H1 (cell line): ENCODE data around the gene TMED10. TPM values are rescaled to one million over a fixed set of nuclear protein-coding genes. Genes with fewer than 3 reads are reported as not detected.

ENCODE experiments used
- CTCF ChIA-PET: fragments of 300-600 bp; sonication (Branson Sonifier 250); formaldehyde crosslinking; loops from one replicate; lab custom pipeline; 2021; ENCODE audit not compliant: partially characterized antibody; lab: Charles Lee
- POLR2A ChIA-PET: fragments of 300-600 bp; sonication (Branson Sonifier 250); formaldehyde crosslinking; loops from one replicate; lab custom pipeline; 2021; ENCODE audit warnings: inconsistent platforms; ENCODE audit not compliant: partially characterized antibody; lab: Charles Lee
- DNase-seq, 2 experiments: peaks; one replicate each; pipeline versions ENCODE4 v3.0.0 to v3.0.0-alpha.2; 2010 to 2022; ENCODE audit warnings: low spot score in 2 of 2, low read depth in 1 of 2, mixed read lengths in 1 of 2
- FAIRE-seq: peaks from 2 replicates; lab custom pipeline; 2011; peaks lifted over from hg19 to GRCh38; lab: Jason Lieb, UNC
- H2AFZ ChIP-seq: 2 replicates; pipeline ENCODE4 v1.8.1; 2012; ENCODE audit warnings: low read length, inconsistent platforms
- H2AK5ac ChIP-seq: 2 replicates; pipeline ENCODE4 v1.6.1; 2013; ENCODE audit warnings: low read depth, low read length
- H2BK120ac ChIP-seq: replicated peaks from 2 replicates; pipeline ENCODE3; 2013; ENCODE audit warnings: low read depth, low read length, inconsistent platforms
- H2BK12ac ChIP-seq: 2 replicates; pipeline ENCODE4 v1.6.1; 2013; ENCODE audit warnings: low read depth, low read length
- H2BK15ac ChIP-seq: 2 replicates; pipeline ENCODE4 v1.6.1; 2013; ENCODE audit warnings: low read length
- H2BK20ac ChIP-seq: 2 replicates; pipeline ENCODE4 v1.6.1; 2013; ENCODE audit warnings: low read length
- H2BK5ac ChIP-seq: 2 replicates; pipeline ENCODE4 v1.6.1; 2013; ENCODE audit warnings: low read depth, low read length
- H3K14ac ChIP-seq: 2 replicates; pipeline ENCODE4 v1.6.1; 2013; ENCODE audit warnings: inconsistent platforms; ENCODE audit not compliant: insufficient read length
- H3K18ac ChIP-seq: 2 replicates; pipeline ENCODE4 v1.6.1; 2013; ENCODE audit warnings: low read length; ENCODE audit errors: extremely low read depth
- H3K23ac ChIP-seq: 2 replicates; pipeline ENCODE4 v1.6.1; 2013; ENCODE audit warnings: inconsistent platforms; ENCODE audit not compliant: insufficient read length
- H3K23me2 ChIP-seq: 2 replicates; pipeline ENCODE4 v1.6.1; 2013; ENCODE audit warnings: low read depth, low read length
- H3K27ac ChIP-seq: 2 replicates; pipeline ENCODE4 v1.6.1; 2011; ENCODE audit warnings: low read depth, low read length, inconsistent platforms
- H3K27me3 ChIP-seq, 4 experiments: replicated peaks in 1 of 4; 1 replicate in 1 of 4; 2 replicates in 3 of 4; pipeline versions ENCODE4 v1.6.1 to v1.8.1; 2011 to 2013; ENCODE audit warnings: low read length in 3 of 4, mild to moderate bottlenecking in 3 of 4, inconsistent platforms in 2 of 4, mixed read lengths in 2 of 4, moderate library complexity in 1 of 4; ENCODE audit not compliant: control insufficient read depth in 3 of 4, insufficient read depth in 3 of 4; ENCODE audit errors: extremely low read depth in 1 of 4
- H3K36me3 ChIP-seq, 4 experiments: 2 replicates each; pipeline versions ENCODE4 v1.6.1 to v1.8.1; 2011 to 2013; ENCODE audit warnings: mild to moderate bottlenecking in 4 of 4, low read length in 3 of 4, moderate library complexity in 2 of 4, control low read depth in 1 of 4, inconsistent platforms in 1 of 4; ENCODE audit not compliant: insufficient read depth in 4 of 4, control insufficient read depth in 2 of 4
- H3K4ac ChIP-seq: replicated peaks from 2 replicates; pipeline ENCODE3; 2013; ENCODE audit warnings: low read length, low read depth, mixed read lengths, inconsistent platforms; ENCODE audit not compliant: insufficient read length
- H3K4me1 ChIP-seq, 4 experiments: replicated peaks in 1 of 4; 1 replicate in 1 of 4; 2 replicates in 3 of 4; pipeline versions ENCODE4 v1.6.1 to v1.8.1; 2011 to 2013; ENCODE audit warnings: low read length in 3 of 4, inconsistent platforms in 2 of 4, mixed read lengths in 1 of 4; ENCODE audit not compliant: insufficient read depth in 4 of 4, control insufficient read depth in 3 of 4
- H3K4me2 ChIP-seq, 2 experiments: 2 replicates each; pipeline versions ENCODE4 v1.6.1 to v1.8.1; 2011 to 2013; ENCODE audit warnings: low read depth in 2 of 2, low read length in 2 of 2, control low read depth in 1 of 2, inconsistent platforms in 1 of 2, mild to moderate bottlenecking in 1 of 2; ENCODE audit not compliant: insufficient read depth in 1 of 2
- H3K4me3 ChIP-seq, 4 experiments: fragments of 200-600, 300-600 bp in 1 of 4; sonication (generic), shearing (Covaris generic), sonication (Bioruptor Twin) in 1 of 4; 2 replicates each; pipeline versions ENCODE4 v1.5.1 to v1.8.1; 2011 to 2016; ENCODE audit warnings: low read length in 4 of 4, low read depth in 3 of 4, control low read depth in 2 of 4, inconsistent platforms in 2 of 4, mild to moderate bottlenecking in 2 of 4, mixed read lengths in 1 of 4, moderate library complexity in 1 of 4; ENCODE audit not compliant: insufficient read depth in 2 of 4; ENCODE audit errors: extremely low read depth in 1 of 4
- H3K56ac ChIP-seq: replicated peaks from 2 replicates; pipeline ENCODE3; 2013; ENCODE audit warnings: low read depth, mild to moderate bottlenecking, mixed read lengths, low read length, inconsistent platforms; ENCODE audit not compliant: insufficient read length
- H3K79me1 ChIP-seq: 2 replicates; pipeline ENCODE4 v1.6.1; 2013; ENCODE audit warnings: low read depth, low read length, control low read depth
- H3K79me2 ChIP-seq, 2 experiments: 2 replicates each; pipeline versions ENCODE4 v1.6.1 to v1.8.1; 2012 to 2013; ENCODE audit warnings: low read length in 2 of 2, mild to moderate bottlenecking in 2 of 2, inconsistent platforms in 1 of 2; ENCODE audit not compliant: insufficient read depth in 2 of 2, control insufficient read depth in 1 of 2
- H3K9ac ChIP-seq, 4 experiments: replicated peaks in 1 of 4; 1 replicate in 1 of 4; 2 replicates in 3 of 4; pipeline versions ENCODE4 v1.6.1 to v1.8.1; 2011 to 2013; ENCODE audit warnings: low read depth in 3 of 4, low read length in 3 of 4, control low read depth in 2 of 4, mild to moderate bottlenecking in 2 of 4, moderate library complexity in 2 of 4, inconsistent platforms in 1 of 4; ENCODE audit errors: extremely low read depth in 1 of 4
- H3K9me3 ChIP-seq, 2 experiments: 2 replicates each; pipeline versions ENCODE4 v1.6.1 to v1.8.1; 2012 to 2013; ENCODE audit warnings: mild to moderate bottlenecking in 2 of 2, moderate library complexity in 2 of 2, control low read depth in 1 of 2, inconsistent platforms in 1 of 2, low read depth in 1 of 2, low read length in 1 of 2, mixed read lengths in 1 of 2; ENCODE audit not compliant: insufficient read depth in 2 of 2
- H4K20me1 ChIP-seq, 2 experiments: replicated peaks in 1 of 2; 2 replicates each; pipeline versions ENCODE3 to v1.8.1; 2011 to 2013; ENCODE audit warnings: inconsistent platforms in 2 of 2, low read length in 2 of 2, mild to moderate bottlenecking in 1 of 2; ENCODE audit not compliant: insufficient read depth in 2 of 2, control insufficient read depth in 1 of 2
- H4K5ac ChIP-seq: 2 replicates; pipeline ENCODE4 v1.6.1; 2013; ENCODE audit warnings: low read length, low read depth, mixed read lengths, inconsistent platforms; ENCODE audit not compliant: insufficient read length
- H4K8ac ChIP-seq: 2 replicates; pipeline ENCODE4 v1.8.0; 2013; ENCODE audit warnings: mild to moderate bottlenecking, moderate library complexity, low read length, inconsistent platforms; ENCODE audit not compliant: insufficient read depth; ENCODE audit errors: extremely low read depth
- H4K91ac ChIP-seq: replicated peaks from 2 replicates; pipeline ENCODE3; 2013; ENCODE audit warnings: low read length, mixed read lengths, inconsistent platforms; ENCODE audit not compliant: insufficient read length
- ASH2L ChIP-seq: fragments of 200-600, 300-600 bp; sonication (generic); IDR thresholded peaks from one replicate; pipeline ENCODE4 v1.7.1; 2017; ENCODE audit warnings: low read length
- CEBPB ChIP-seq: IDR thresholded peaks from 2 replicates; pipeline ENCODE4 v1.6.1; 2012; ENCODE audit warnings: low read depth, low read length
- CHD2 ChIP-seq: IDR thresholded peaks from 2 replicates; pipeline ENCODE4 v1.6.1; 2012; ENCODE audit warnings: low read length, improper control_type of control experiment
- JUND ChIP-seq: IDR thresholded peaks from 2 replicates; pipeline ENCODE4 v1.6.1; 2011; ENCODE audit warnings: mild to moderate bottlenecking, improper control_type of control experiment, low read length
- MAFK ChIP-seq: IDR thresholded peaks from 2 replicates; pipeline ENCODE4 v1.6.1; 2012; ENCODE audit warnings: low read depth, mild to moderate bottlenecking, improper control_type of control experiment, low read length
- NANOG ChIP-seq: IDR thresholded peaks from 2 replicates; pipeline ENCODE4 v1.6.1; 2011; ENCODE audit warnings: low read length, low read depth, mild to moderate bottlenecking, inconsistent platforms; ENCODE audit not compliant: insufficient read depth, poor library complexity, severe bottlenecking
- POLR2A ChIP-seq, 2 experiments: IDR thresholded peaks; 1 replicate in 1 of 2; 2 replicates in 1 of 2; pipeline ENCODE4 v1.6.1; 2011; ENCODE audit warnings: low read depth in 2 of 2, low read length in 2 of 2, mild to moderate bottlenecking in 2 of 2; ENCODE audit errors: control extremely low read depth in 1 of 2
- POLR2AphosphoS5 ChIP-seq: IDR thresholded peaks from 2 replicates; pipeline ENCODE4 v1.6.1; 2011; ENCODE audit warnings: low read depth, low read length
- RXRA ChIP-seq: IDR thresholded peaks from 2 replicates; pipeline ENCODE4 v1.6.1; 2011; ENCODE audit warnings: low read depth, mild to moderate bottlenecking, low read length, moderate library complexity; ENCODE audit not compliant: insufficient read depth
- TAF7 ChIP-seq: optimal IDR thresholded peaks from 2 replicates; pipeline ENCODE3; 2011; ENCODE audit warnings: low read depth, mild to moderate bottlenecking, inconsistent platforms, low read length, moderate library complexity, borderline replicate concordance
- WGBS, 2 experiments: shearing (Covaris generic) in 1 of 2; methylation state at CpG; one replicate each; pipeline versions ENCODE4 v1.1.6 to v1.1.7; 2013 to 2015; ENCODE audit warnings: low lambda C conversion rate in 2 of 2, mixed read lengths in 2 of 2, inconsistent platforms in 1 of 2, low coverage in 1 of 2, missing lambda C conversion rate in 1 of 2; ENCODE audit not compliant: insufficient replicate concordance in 2 of 2, insufficient coverage in 1 of 2, insufficient read length in 1 of 2; ENCODE audit errors: extremely low coverage in 1 of 2, missing lambda C conversion rate in 1 of 2; 5-methylcytosine and 5-hydroxymethylcytosine counted together
- polyA plus RNA-seq, 7 experiments: library from polyadenylated mRNA; depleted of rRNA in 3 of 7; stranded (reverse) in 5 of 7; unstranded in 2 of 7; fragments of >200 nt in 5 of 7; fragments of 200-250 nt in 2 of 7; gene quantifications; 1 replicate in 5 of 7; 2 replicates in 1 of 7; 4 replicates in 1 of 7; pipeline versions ENCODE4 v1.2.1 to v1.2.3, GENCODE V29; 2011 to 2013; ENCODE audit warnings: missing spikeins in 2 of 7, mixed read lengths in 2 of 7
- total RNA-seq: library from RNA; stranded (reverse); fragmentation: NEBNext Ultra II Directional; extraction: Animal tissue kit (Norgen Biotek cat#: 25700); gene quantifications from 2 replicates; pipeline ENCODE4 v1.2.1, GENCODE V29; 2021

The TMED10 gene
- total and polyA plus RNA-seq, 2 of the 8 experiments (the other 6 are each of a cell fraction or from before 2014, with no cell fraction given), result 218 to 250 TPM

DNA sequence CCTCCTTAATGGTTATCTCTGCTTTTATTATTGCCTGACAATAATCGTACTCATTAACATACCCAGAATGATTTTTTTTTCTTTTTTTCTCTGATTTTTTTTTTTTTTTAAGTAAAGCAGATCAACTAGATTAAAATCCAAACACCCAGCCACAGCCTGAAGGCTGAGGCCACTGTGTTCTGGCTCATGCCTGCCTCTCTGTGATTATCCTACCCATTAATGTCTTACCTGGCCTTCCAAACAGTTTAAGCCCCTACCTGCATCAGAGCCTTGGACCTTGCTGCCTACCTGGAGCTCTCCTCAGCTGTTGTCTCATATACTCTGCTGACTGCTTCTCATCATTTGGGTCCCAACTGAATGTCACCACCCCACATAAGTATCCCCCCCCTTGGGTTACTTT lies 6.8 kb upstream of the TMED10 start:
- H3K79me1 ChIP-seq, result no peaks in the 10 kb centered on the region
- H4K8ac ChIP-seq, result no peak overlapping the region
- DNase-seq (no peak), FAIRE-seq (no peak)
- H3K9ac ChIP-seq, result no peak overlapping the region
- no peaks in the 10 kb centered on the region for H3K27me3 ChIP-seq
- H3K4ac ChIP-seq, result no peak overlapping the region
- no peak overlapping the region for H3K4me3 ChIP-seq
- no peak overlapping the region for H3K23ac ChIP-seq
- H2AK5ac ChIP-seq, result no peak overlapping the region
- no peak overlapping the region for H2BK20ac ChIP-seq
- no peak overlapping the region for H3K14ac ChIP-seq
- no peak overlapping the region for H2BK15ac ChIP-seq
- no peak overlapping the region for H3K18ac ChIP-seq
- H2AFZ ChIP-seq, result no peak overlapping the region
- no peak overlapping the region for H2BK12ac ChIP-seq
- H3K9me3 ChIP-seq, result no peaks in the 10 kb centered on the region
- no peak overlapping the region for H4K5ac ChIP-seq
- no peak overlapping the region for H3K4me2 ChIP-seq
- ChIA-PET CTCF (interaction anchor here (0.9 to 1.6 kb wide), 6 partner anchors 10 to 83 kb away, joined by 3 to 5 read pairs (median 3); no protein-coding TSS in a partner anchor), POLR2A (interaction anchor here (1.0 to 1.6 kb wide), 2 partner anchors 13 to 98 kb away, joined by 3 to 10 read pairs; no protein-coding TSS in a partner anchor)
- H3K36me3 ChIP-seq, result no peaks in the 10 kb centered on the region
- H3K23me2 ChIP-seq, result no peaks in the 10 kb centered on the region
- no peaks in the 10 kb centered on the region for H4K20me1 ChIP-seq
- H3K79me2 ChIP-seq, result no peaks in the 10 kb centered on the region
- H3K27ac ChIP-seq, result no peak overlapping the region
- no peak overlapping the region for H3K56ac ChIP-seq
- WGBS, 2 experiments, result 75% methylated on average over 1 of the region's 1 CpG; no CpG with 5 or more reads in 1 of the 2 experiments
- H4K91ac ChIP-seq, result no peak overlapping the region
- no peak overlapping the region for H2BK5ac ChIP-seq
- H3K4me1 ChIP-seq, result no peaks in the 10 kb centered on the region; a peak in 1 of 7 replicates
- H2BK120ac ChIP-seq, result no peak overlapping the region
- no peak for TF ChIP-seq CHD2
- TF ChIP-seq POLR2A (IDR thresholded peaks at IDR 0.05; ENCODE audit: control extremely low read depth in 1 of 2, low read depth in 2 of 2, low read length in 2 of 2), result no peak
- no peak for TF ChIP-seq POLR2AphosphoS5
- no peak for TF ChIP-seq CEBPB
- no peak for TF ChIP-seq ASH2L
- no peak for TF ChIP-seq RXRA
- no peak for TF ChIP-seq TAF7
- no peak for TF ChIP-seq NANOG
- no peak for TF ChIP-seq MAFK
- TF ChIP-seq JUND, result no peak
- TF ChIP-seq, all 59 proteins: peak for 0
